Mammary epithelial cell (primary cell): Measurements from ENCODE around the gene BNC2.

ENCODE experiments used
- EZH2 ChIP-seq: IDR thresholded peaks from 2 replicates; pipeline ENCODE4 v1.6.1; 2012; ENCODE audit warnings: low read length, inconsistent platforms, borderline replicate concordance
- TF ChIP-seq, protein P1 (sequence below), 2 donors: IDR thresholded peaks in 1 of 2; conservative IDR thresholded peaks in 1 of 2; 2 replicates each; pipeline ENCODE4 v1.5.1; 2011 to 2012; ENCODE audit warnings: inconsistent platforms in 2 of 2, low read length in 2 of 2, mild to moderate bottlenecking in 2 of 2, control low read depth in 1 of 2, low read depth in 1 of 2; ENCODE audit not compliant: insufficient read depth in 1 of 2; ENCODE audit errors: extremely low read depth in 1 of 2

DNA sequence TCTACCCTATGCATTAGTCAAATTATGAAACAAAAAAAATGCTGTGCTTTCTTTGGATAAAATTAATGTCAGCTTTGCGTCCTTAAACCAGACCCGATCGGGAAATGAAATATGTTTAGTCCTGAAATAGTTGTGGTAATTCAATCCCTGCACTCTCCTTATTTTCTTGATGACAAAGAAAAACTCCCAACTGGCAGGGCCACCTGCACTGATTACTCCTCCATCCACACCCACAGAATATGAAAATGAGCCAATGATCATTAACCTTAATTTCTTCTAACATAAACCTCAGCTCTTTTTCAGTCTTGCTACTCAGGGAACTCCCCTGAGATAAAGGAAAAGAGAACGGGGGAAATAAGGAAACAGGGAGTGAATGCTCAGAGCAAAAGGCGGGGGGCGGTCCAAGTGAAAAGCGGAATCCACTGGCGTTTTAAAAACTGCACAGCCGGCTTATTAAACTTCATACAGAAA is 245.3 kb downstream of the BNC2 start:
- TF ChIP-seq, protein P1, sequence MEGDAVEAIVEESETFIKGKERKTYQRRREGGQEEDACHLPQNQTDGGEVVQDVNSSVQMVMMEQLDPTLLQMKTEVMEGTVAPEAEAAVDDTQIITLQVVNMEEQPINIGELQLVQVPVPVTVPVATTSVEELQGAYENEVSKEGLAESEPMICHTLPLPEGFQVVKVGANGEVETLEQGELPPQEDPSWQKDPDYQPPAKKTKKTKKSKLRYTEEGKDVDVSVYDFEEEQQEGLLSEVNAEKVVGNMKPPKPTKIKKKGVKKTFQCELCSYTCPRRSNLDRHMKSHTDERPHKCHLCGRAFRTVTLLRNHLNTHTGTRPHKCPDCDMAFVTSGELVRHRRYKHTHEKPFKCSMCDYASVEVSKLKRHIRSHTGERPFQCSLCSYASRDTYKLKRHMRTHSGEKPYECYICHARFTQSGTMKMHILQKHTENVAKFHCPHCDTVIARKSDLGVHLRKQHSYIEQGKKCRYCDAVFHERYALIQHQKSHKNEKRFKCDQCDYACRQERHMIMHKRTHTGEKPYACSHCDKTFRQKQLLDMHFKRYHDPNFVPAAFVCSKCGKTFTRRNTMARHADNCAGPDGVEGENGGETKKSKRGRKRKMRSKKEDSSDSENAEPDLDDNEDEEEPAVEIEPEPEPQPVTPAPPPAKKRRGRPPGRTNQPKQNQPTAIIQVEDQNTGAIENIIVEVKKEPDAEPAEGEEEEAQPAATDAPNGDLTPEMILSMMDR (conservative IDR thresholded peaks at IDR 0.05 in 1 of 2, IDR thresholded peaks at IDR 0.05 in 1 of 2; ENCODE audit: extremely low read depth in 1 of 2, insufficient read depth in 1 of 2, low read depth in 1 of 2, low read length in 2 of 2) = no peak
- no peak for TF ChIP-seq EZH2
